Spleen (tissue), 7 donors: ENCODE results near the gene CDC23.

ENCODE experiments used
- CTCF ChIP-seq, 11 experiments: fragments of 200-600 bp in 7 of 11; fragments of 450-650 bp in 4 of 11; sonication (generic) in 4 of 11; IDR thresholded peaks in 8 of 11; conservative IDR thresholded peaks in 3 of 11; 1 replicate in 7 of 11; 2 replicates in 4 of 11; pipeline versions ENCODE4 v1.4.0 to v1.8.0; 2016 to 2021; ENCODE audit warnings: antibody characterized with exemption in 11 of 11, inconsistent platforms in 4 of 11, mild to moderate bottlenecking in 1 of 11
- POLR2AphosphoS5 ChIP-seq, 3 donors: sonication (generic); formaldehyde crosslinking; IDR thresholded peaks; one replicate each; pipeline ENCODE4 v1.5.1; 2017; ENCODE audit warnings: antibody characterized with exemption in 3 of 3
- donor health status: DM: no; HTN: no; CAD: no; lungs with moderate emphysema.
- donor health status: DM: no; HTN: no; CAD: no.
- donor health status: DM: no; HTN: no; CAD: no.

GRCh38 chr5:138258704-138259292, 45.7 kb upstream of the CDC23 start:
- TF ChIP-seq POLR2AphosphoS5 (IDR thresholded peaks at IDR 0.05), result no peak
- TF ChIP-seq CTCF (IDR thresholded peaks at IDR 0.05 in 8 of 11, conservative IDR thresholded peaks at IDR 0.05 in 3 of 11), result no peak
